NCI-H524 treated with DMSO at 0.1 percent for 48 hours (cell line): ENCODE data around the gene ZNF492.
"Not testable (repeated sequence)": the region's sequence is repeated elsewhere in the genome, so short reads cannot be mapped to it uniquely, and the experiment has no call there.

ENCODE experiments used
- DNase-seq: peaks from one replicate; lab custom pipeline; 2025; lab: John Stamatoyannopoulos, UW

ZNF492 gene

DNA sequence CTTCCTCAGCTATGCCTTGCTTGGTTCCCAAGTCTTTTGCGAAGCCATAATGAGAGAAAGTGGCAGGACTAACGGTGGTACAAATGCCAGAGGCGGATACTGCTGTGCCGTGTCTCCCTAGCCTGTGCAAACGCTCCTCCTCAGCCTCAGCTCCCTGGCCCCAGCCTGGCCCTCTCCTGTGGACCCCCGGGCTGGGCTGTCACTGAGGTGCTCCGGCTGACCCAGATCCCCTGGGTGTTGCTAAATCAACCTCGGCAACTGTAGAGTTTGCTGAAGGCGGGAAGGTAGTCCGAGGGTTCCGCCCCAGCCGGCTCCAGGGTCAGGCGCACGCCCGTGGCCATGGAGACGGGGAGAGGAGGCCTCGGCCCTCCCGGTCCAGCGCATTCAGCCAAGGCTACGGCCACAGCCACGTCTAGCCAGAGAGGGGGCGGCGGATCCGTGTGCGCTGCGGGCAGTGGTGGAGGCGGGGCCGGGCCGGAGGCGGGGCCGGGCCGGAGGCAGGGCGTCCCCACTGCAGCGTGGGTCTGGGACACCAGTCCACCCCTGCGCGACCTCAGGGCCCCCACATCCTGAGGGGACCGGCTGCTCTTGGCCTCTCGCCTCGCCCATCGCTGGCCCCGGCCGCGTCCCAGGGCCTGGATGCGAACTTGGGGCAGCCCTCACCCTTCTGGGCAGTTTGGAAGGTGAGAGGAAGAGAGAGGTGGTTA is 16.4 kb upstream of the ZNF492 start:
- DNase-seq = no peak

DNA sequence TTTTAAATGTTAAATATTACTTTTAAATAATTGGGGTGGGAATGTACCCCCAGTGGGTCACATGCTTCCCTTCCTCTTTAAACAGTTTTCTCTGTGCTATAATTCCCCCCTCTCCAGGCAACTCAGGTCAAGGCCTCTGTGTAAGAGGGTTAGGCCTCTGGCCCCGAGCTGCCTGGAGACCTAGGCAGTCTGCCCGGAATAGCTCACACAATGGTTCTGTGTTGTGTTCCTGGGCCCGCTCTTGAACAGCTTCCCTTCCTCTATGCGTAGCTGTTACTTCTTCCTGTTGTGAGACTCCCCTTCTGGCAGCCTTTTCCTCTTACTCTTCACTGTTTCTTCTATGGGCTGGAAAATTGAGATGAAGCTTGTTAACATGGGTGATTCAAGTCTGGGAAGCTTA is 14.8 kb upstream of the ZNF492 start:
- DNase-seq = no peak

DNA sequence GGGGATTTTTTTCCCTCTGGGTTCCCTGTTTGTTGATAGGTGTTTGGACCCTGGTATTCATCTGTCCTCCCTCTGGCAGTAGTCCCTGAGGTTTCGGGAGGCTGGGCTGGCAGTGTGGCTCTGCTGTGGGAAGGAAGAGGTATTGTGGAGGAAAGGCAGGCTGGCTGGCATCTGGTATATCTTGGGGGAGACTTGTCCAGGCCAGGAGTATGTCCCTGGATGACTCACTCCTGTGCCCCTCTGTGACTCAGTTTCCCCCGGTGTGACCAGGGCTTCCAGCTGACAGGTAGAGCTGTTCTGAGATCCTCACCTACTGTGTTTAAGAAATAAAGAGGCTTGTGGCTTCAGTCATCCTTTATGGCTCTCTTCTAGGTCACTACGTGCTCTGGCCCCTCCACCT is 14.2 kb upstream of the ZNF492 start:
- DNase-seq = no peak

DNA sequence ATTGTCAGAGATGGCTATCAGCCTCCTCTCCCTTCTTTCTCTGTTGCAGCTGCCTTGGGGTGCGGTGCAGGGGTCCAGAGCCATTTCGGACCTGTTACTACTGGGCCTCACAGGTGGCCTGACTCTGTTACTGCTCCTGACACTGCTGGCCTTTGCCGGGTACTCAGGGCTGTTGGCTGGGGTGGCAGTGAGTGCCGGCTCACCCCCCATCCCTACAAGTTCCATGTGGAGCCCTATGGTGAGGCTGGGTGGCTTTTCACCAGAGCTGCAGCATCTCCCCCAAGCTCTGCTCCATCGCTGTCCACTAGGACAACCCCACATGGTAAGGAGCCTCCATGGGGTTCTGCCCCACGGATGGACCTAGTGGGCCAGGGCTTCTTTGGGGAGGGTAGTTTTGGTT is 13.7 kb upstream of the ZNF492 start:
- DNase-seq = no peak

DNA sequence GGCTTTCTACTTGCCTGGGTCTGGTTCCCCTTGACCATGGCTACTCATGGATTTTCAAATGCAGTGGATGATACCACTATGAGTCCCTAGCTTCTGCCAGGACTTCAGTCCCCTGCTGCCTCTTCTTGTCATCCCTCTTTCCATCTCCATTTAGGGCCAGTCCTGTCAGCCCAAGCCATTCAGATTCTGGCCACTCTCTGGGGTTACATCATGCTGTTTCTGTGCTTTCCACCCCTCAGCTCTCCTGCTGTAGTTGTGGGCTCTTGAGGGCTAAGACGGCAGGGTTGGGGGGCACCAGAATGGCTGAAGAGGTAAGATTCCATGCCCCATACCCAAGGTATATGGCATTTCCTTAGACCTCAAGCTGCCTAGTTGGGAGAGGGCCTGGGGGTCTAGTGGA is 13.2 kb upstream of the ZNF492 start:
- no peak for DNase-seq

DNA sequence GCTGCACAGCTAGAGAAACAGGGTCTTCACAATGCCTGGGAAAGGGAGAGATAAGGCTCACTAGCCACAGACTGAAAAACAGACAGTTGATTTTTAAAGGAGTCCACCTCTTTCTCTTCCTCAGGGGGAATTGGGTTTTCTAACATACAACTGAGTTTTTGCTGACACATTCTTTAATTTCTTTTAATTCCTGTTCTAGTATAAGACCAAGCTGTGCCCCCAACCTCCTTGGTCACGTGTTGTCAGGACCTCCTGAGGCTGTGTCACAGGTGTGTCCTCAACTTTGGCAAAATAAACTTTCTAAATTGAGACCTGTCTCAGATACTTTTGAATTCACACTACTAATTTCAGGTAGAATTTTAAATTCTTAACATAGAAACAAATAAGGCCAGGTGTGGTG is 12.1 kb upstream of the ZNF492 start:
- DNase-seq = no peak

DNA sequence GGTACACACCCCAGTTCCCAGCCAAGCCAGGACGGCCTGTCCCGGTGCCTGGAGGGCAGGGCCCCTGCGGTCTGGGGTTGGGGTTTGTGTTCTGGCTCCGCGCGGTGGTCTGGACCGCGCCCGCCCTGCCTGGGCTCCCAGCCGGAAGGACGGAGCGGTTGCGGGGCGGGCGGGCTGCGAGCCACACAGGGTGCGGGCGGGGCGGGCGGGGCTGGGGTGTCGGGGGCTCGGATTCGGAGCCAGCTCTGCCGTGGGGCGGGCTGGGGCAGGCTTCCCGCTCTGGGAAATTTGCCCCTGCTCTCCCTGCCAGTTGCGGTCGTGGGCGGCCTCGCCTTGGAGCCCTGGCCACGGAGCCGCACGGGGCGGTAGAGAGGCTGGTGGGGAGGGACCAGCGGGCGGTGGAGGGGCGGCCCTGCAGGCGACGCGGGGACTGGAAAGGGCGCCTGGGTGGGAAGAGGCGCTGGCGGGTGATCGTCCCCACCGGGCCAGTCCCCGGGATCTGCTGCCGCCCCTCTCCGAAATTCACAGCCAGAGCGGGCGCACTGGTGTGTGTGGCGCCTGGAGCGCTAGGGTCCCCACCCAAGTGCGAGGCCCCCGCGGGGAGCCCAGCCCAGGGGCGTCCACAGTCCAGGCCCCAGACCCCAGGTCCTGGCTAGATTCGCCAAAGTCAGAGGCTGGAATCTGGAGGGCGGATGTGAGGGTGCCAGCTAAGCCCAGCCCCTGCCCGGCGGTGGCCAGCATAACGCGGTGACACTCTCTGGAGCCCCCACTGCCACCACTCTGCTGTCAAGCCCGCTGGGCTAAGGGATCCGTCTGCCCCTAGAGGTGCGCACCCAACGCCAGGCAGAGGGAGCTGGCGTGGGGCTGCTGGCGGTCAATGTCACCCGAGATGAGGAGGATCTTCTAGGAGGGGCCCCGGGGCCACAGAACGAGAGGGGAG is 11.0 kb upstream of the ZNF492 start:
- no peak for DNase-seq

DNA sequence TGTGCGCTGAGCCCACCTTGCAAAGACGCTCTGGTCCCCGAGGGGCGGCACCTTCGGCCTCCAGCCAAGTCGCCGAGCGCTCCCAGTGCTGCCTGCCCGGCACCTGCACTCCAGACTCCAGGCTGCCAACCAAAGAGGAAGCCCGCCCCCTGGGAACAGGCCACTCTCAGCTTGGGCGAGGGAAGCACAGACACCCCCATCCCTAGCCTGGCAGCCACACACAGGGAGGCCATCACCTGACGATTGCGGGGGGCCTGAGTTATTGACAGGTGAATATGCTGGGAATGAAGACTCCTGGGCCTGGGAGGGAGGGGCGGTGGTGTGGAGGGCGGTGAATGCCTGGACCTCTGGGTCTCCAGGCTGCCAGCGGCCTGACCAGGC is 10.3 kb upstream of the ZNF492 start:
- DNase-seq = no peak

DNA sequence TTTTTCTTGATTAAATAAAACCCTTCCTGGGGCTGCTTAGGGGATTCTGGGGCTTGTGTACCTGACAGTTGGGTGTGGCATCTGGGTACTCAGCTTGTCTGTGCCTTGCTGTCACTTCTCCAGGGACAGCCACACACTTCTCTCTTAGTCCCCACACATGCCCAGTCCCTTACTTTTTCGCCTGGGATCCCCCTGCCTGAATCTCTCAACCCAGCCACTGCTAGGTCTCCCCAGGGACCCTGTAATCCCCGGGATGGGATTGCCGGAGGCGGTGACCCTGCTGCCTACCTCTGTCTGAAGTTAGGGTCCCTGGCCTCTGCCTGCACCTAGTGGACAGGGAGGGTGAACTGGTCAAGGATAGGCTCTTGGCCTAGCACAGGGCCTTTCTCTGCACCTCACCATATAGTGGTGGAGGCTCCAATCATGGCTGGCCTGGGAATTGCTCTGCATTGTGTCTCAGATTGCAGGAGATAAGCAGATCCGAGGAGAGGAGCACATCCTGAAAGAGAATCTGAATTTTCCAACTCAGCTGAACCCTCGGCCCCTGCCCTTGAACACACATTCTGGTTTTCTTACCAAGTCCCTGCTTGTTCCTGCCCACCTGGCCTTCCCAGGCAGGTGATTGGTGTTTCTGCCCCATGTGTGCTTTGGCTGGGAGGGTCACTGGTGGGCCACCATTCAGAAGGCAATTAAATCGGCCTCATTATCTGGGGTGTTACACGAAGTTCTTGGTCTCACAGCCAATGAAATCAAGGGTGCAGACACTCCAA is 8.7 kb upstream of the ZNF492 start:
- DNase-seq = no peak

DNA sequence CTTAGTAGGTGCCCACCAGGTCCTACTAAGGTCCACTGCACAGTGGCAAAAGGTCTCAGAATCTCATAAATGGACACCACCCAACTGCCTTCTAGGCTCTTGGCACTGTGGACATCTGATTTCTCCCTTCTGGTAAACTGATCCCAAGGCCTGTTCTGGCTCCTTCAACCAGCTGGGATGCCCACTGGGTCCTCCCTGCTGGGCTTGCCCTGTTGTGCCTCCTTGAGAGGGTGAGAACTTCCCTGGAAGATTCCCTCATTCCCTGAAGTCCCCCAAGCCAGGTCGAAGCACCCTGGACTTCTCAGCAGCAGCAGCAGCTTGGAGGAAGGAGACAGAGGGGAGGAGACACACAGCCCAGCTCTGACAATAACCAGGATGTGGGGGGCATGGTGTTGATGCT is 6.6 kb upstream of the ZNF492 start:
- DNase-seq = no peak

DNA sequence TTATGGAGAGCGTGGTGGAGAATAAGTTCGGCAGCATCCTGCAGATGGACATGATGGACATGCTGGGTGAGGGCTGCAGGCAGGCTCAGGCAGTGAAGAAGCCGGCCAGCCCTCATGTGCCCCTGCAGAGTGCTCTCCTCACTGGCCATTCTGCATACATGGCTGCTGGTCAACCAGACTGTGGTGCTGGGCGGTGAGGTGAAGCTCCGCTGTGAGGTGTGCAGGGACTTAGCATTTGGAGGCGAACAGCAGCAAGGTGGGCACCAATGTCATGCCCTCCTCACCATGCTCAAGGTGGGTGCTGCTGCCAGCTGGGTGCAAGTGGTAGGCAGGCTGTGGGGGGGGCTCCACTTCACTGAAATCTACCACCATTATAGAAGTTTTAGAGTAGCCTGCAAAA is 5.7 kb upstream of the ZNF492 start:
- no peak for DNase-seq

DNA sequence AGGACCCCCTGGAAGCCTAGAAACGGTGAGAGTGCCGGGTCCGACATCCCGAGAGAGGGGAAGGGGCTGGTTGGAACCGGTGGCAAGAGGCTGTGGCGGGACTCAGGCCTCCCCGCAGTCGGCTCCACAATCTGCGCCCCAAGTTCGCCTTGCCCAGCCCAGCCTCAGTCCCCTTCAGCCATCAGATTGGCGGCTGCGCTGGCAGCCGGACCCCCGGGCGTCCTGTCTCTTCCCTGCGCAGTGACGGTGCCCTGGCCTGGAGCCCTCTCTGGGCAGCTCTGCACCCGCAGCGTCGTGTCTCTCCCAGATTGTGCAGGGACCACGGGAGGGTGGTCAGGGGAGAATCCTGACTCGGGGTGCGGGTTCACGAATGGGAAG is 315 bp downstream of the ZNF492 start:
- no peak for DNase-seq

DNA sequence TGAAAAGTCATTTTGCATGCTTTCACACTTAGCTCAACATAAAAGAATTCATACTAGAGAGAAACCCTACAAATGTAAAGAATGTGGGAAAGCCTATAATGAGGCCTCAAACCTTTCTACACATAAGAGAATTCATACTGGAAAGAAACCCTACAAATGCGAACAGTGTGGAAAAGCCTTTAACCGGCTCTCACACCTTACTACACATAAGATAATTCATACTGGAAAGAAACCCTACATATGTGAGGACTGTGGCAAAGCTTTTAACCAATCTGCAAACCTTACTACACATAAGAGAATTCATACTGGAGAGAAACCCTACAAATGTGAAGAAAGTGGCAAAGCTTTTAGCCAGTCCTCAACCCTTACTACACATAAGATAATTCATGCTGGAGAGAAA is 51.4 kb downstream of the ZNF492 start:
- not testable (repeated sequence) for DNase-seq

DNA sequence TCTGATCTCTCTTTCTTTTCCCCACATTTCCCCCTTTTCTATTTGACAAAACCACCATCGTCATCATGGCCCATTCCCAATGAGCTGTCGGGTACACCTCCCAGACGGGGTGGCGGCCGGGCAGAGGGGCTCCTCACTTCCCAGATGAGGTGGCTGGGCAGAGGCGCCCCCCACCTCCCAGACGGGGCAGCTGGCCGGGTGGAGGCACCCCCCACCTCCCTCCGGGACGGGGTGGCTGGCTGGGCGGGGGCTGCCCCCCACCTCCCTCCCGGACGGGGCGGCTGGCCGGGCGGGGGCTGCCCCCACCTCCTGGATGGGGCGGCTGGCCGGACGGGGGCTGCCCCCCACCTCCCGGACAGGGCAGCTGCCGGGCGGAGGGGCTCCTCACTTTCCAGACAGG is 68.5 kb downstream of the ZNF492 start:
- DNase-seq = not testable (repeated sequence)

DNA sequence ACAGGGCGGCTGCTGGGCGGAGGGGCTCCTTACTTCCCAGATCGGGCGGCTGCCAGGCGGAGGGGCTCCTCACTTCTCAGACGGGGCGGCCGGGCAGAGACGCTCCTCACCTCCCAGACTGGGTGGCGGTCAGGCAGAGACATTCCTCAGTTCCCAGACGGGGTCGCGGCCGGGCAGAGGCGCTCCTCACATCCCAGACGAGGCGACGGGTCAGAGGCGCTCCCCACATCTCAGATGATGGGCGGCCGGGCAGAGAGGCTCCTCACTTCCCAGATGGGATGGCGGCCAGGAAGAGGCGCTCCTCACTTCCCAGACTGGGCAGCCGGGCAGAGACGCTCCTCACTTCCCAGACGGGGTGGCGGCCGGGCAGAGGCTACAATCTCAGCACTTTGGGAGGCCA is 69.0 kb downstream of the ZNF492 start:
- not testable (repeated sequence) for DNase-seq

DNA sequence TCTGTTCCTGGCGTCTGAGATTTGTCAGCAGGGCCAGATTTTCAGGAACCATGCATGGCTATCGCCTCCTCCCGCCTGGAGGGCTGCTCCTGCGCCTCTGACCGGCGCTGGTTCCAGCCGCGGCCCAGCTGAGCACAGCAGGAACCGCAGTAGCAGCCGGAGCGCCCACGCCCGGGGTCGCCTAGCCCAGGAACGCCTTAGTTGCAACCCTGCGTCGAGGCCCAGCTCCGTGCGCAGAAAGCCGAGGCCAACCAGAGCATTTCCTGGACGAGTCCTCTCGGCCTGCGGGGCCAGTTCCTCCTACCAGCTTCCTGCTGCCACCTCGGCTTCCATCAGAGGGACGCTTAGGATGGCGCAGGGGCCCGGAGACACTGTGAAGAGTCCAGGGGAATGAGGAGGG is 74.9 kb downstream of the ZNF492 start:
- no peak for DNase-seq
